WTC11 (cell line): ENCODE results near the gene KRR1. TPM values are rescaled to one million over a fixed set of nuclear protein-coding genes. Genes with fewer than 3 reads are reported as not detected.

Experiments
- ATAC-seq: fragments of 200-7000 bp; cut with Tn5 transposase; 2 replicates; pipeline ENCODE4 v1.10.0; 2021; ENCODE audit warnings: mild to moderate bottlenecking, moderate library complexity
- CTCF ChIA-PET: fragments of 300-600 bp; sonication (Branson Sonifier 250); formaldehyde crosslinking; loops from one replicate; lab custom pipeline; 2021; ENCODE audit warnings: antibody characterized with exemption; lab: Charles Lee
- POLR2A ChIA-PET: fragments of 350-600 bp; sonication (Branson Sonifier 250); formaldehyde crosslinking; loops from one replicate; lab custom pipeline; 2021; ENCODE audit warnings: antibody characterized with exemption; lab: Charles Lee
- DNase-seq: peaks from one replicate; pipeline ENCODE4 v3.0.0; 2021; ENCODE audit warnings: low spot score
- H3K27ac Mint-ChIP-seq: 2 replicates; pipeline ENCODE4 v1.8.0; 2021; ENCODE audit warnings: mixed read lengths
- H3K27me3 Mint-ChIP-seq: 2 replicates; pipeline ENCODE4 v1.8.0; 2021; ENCODE audit warnings: low read depth, mild to moderate bottlenecking, moderate library complexity, mixed read lengths
- H3K36me3 Mint-ChIP-seq: 2 replicates; pipeline ENCODE4 v1.8.0; 2021; ENCODE audit warnings: mixed read lengths
- H3K4me1 Mint-ChIP-seq: 2 replicates; pipeline ENCODE4 v1.8.0; 2022; ENCODE audit warnings: mixed read lengths
- H3K4me3 Mint-ChIP-seq: 2 replicates; pipeline ENCODE4 v1.8.0; 2021; ENCODE audit warnings: mild to moderate bottlenecking, moderate library complexity, mixed read lengths
- H3K9me3 Mint-ChIP-seq: 2 replicates; pipeline ENCODE4 v1.8.0; 2021; ENCODE audit warnings: mixed read lengths
- AR ChIP-seq: fragments of 250-450 bp; sonication (Bioruptor Pico); IDR thresholded peaks from 2 replicates; pipeline ENCODE4 v1.9.0; 2021; ENCODE audit warnings: mild to moderate bottlenecking
- CBFB ChIP-seq: sonication (generic); formaldehyde crosslinking; IDR thresholded peaks from 2 replicates; pipeline ENCODE4 v1.8.1; 2022; ENCODE audit warnings: mild to moderate bottlenecking, low read depth, missing genetic modification reagents
- E2F1 ChIP-seq: sonication (generic); formaldehyde crosslinking; IDR thresholded peaks from 2 replicates; pipeline ENCODE4 v1.8.0; 2022; ENCODE audit warnings: mild to moderate bottlenecking, missing genetic modification reagents
- FOXP1 ChIP-seq: sonication (generic); formaldehyde crosslinking; IDR thresholded peaks from 2 replicates; pipeline ENCODE4 v1.8.0; 2022; ENCODE audit warnings: missing genetic modification reagents, mild to moderate bottlenecking, moderate library complexity, borderline replicate concordance
- FOXP4 ChIP-seq: sonication (generic); formaldehyde crosslinking; IDR thresholded peaks from 2 replicates; pipeline ENCODE4 v1.8.0; 2022; ENCODE audit warnings: mild to moderate bottlenecking, missing genetic modification reagents
- GRHL2 ChIP-seq: fragments of 250-450 bp; sonication (Bioruptor Pico); IDR thresholded peaks from 2 replicates; pipeline ENCODE4 v1.8.0; 2022; ENCODE audit warnings: mild to moderate bottlenecking, moderate library complexity; ENCODE audit not compliant: insufficient replicate concordance, severe bottlenecking
- IRF1 ChIP-seq: sonication (generic); formaldehyde crosslinking; IDR thresholded peaks from 2 replicates; pipeline ENCODE4 v1.8.0; 2023; ENCODE audit warnings: missing genetic modification reagents
- JAZF1 ChIP-seq: fragments of 250-450 bp; sonication (Bioruptor Pico); IDR thresholded peaks from 2 replicates; pipeline ENCODE4 v1.9.0; 2021; ENCODE audit warnings: moderate library complexity, mild to moderate bottlenecking, inconsistent platforms
- JUN ChIP-seq: sonication (generic); formaldehyde crosslinking; IDR thresholded peaks from 2 replicates; pipeline ENCODE4 v1.8.0; 2023; ENCODE audit warnings: mild to moderate bottlenecking, missing genetic modification reagents
- NFE2L1 ChIP-seq: sonication (generic); formaldehyde crosslinking; IDR thresholded peaks from 2 replicates; pipeline ENCODE4 v1.8.1; 2023; ENCODE audit warnings: missing genetic modification reagents
- PREB ChIP-seq: sonication (generic); formaldehyde crosslinking; IDR thresholded peaks from 2 replicates; pipeline ENCODE4 v1.8.1; 2022; ENCODE audit warnings: mild to moderate bottlenecking, missing genetic modification reagents, moderate library complexity, borderline replicate concordance
- RORB ChIP-seq: fragments of 250-450 bp; sonication (Bioruptor Pico); IDR thresholded peaks from 2 replicates; pipeline ENCODE4 v1.9.0; 2021; ENCODE audit warnings: mild to moderate bottlenecking
- SMAD3 ChIP-seq: sonication (generic); formaldehyde crosslinking; IDR thresholded peaks from 2 replicates; pipeline ENCODE4 v1.8.0; 2022; ENCODE audit warnings: missing genetic modification reagents, mild to moderate bottlenecking, borderline replicate concordance
- SP1 ChIP-seq: sonication (generic); formaldehyde crosslinking; conservative IDR thresholded peaks from 2 replicates; pipeline ENCODE4 v1.8.1; 2022; ENCODE audit warnings: missing genetic modification reagents
- TEAD4 ChIP-seq: sonication (generic); formaldehyde crosslinking; IDR thresholded peaks from 2 replicates; pipeline ENCODE4 v1.8.0; 2022; ENCODE audit warnings: mild to moderate bottlenecking, missing genetic modification reagents
- ZMAT4 ChIP-seq: fragments of 250-450 bp; sonication (Bioruptor Pico); IDR thresholded peaks from 2 replicates; pipeline ENCODE4 v1.9.0; 2021; ENCODE audit warnings: mild to moderate bottlenecking
- ZNF121 ChIP-seq: sonication (generic); formaldehyde crosslinking; IDR thresholded peaks from 2 replicates; pipeline ENCODE4 v1.8.0; 2023; ENCODE audit warnings: missing genetic modification reagents
- ZNF219 ChIP-seq: sonication (generic); formaldehyde crosslinking; IDR thresholded peaks from 2 replicates; pipeline ENCODE4 v1.8.0; 2023; ENCODE audit warnings: missing genetic modification reagents, mild to moderate bottlenecking, borderline replicate concordance
- ZNF232 ChIP-seq: sonication (generic); formaldehyde crosslinking; IDR thresholded peaks from 2 replicates; pipeline ENCODE4 v1.8.0; 2022; ENCODE audit warnings: mild to moderate bottlenecking, missing genetic modification reagents
- ZSCAN18 ChIP-seq: fragments of 250-450 bp; sonication (Bioruptor Pico); IDR thresholded peaks from 2 replicates; pipeline ENCODE4 v2.1.2; 2022; ENCODE audit warnings: mild to moderate bottlenecking, moderate library complexity
- total RNA-seq: library from RNA; stranded (reverse); gene quantifications from 3 replicates; pipeline ENCODE4 v1.2.3, GENCODE V29; 2021

The KRR1 gene
- total RNA-seq, 1 experiment from 2014 or later = 59.6 TPM

GRCh38 chr12:75529316-75529715 is 17.9 kb upstream of the KRR1 start:
- POLR2A ChIA-PET = no interaction called here
- DNase-seq (no peak), ATAC-seq (no peak)
- no peak overlapping the region for H3K27ac Mint-ChIP-seq
- CTCF ChIA-PET = interaction anchor here (1.7 kb wide), 1 partner anchor 25 kb away, joined by 6 read pairs; no protein-coding TSS in a partner anchor
- H3K9me3 Mint-ChIP-seq = no peaks in the 10 kb centered on the region
- no peaks in the 10 kb centered on the region for H3K36me3 Mint-ChIP-seq
- H3K4me3 Mint-ChIP-seq = no peak overlapping the region
- no peak for TF ChIP-seq JUN (CRISPR knock-in tag)
- no peak for TF ChIP-seq TEAD4 (CRISPR knock-in tag)
- TF ChIP-seq E2F1 (CRISPR knock-in tag) = no peak
- no peak for TF ChIP-seq NFE2L1 (CRISPR knock-in tag)
- TF ChIP-seq SP1 = no peak
- no peak for TF ChIP-seq FOXP1 (CRISPR knock-in tag)
- no peak for TF ChIP-seq CBFB (CRISPR knock-in tag)
- no peak for TF ChIP-seq ZMAT4 (CRISPR knock-in tag)
- no peak for TF ChIP-seq ZNF232 (CRISPR knock-in tag)
- TF ChIP-seq JAZF1 (CRISPR knock-in tag) = no peak
- TF ChIP-seq GRHL2 (CRISPR knock-in tag) = no peak
- no peak for TF ChIP-seq ZNF219 (CRISPR knock-in tag)
- TF ChIP-seq FOXP4 (CRISPR knock-in tag) = no peak
- TF ChIP-seq RORB = no peak
- TF ChIP-seq IRF1 (CRISPR knock-in tag) = no peak
- no peak for TF ChIP-seq ZNF121 (CRISPR knock-in tag)
- no peak for TF ChIP-seq SMAD3
- TF ChIP-seq AR (CRISPR knock-in tag) = no peak
- TF ChIP-seq ZSCAN18 (CRISPR knock-in tag) = no peak
- no peak for TF ChIP-seq PREB (CRISPR knock-in tag)
- no peaks in the 10 kb centered on the region for H3K27me3 Mint-ChIP-seq
- peaks cover 4% of the 10 kb centered on the region for H3K4me1 Mint-ChIP-seq
